GM21367 (cell line): ENCODE results near the gene ROMO1.
"Not testable (repeated sequence)": the region's sequence is repeated elsewhere in the genome, so short reads cannot be mapped to it uniquely, and the experiment has no call there.

Source experiments
- ATAC-seq: cut with Tn5 transposase; IDR thresholded peaks from one replicate; pipeline ENCODE4 v1.9.1; 2021; ENCODE audit not compliant: unreplicated experiment

ROMO1 gene

DNA sequence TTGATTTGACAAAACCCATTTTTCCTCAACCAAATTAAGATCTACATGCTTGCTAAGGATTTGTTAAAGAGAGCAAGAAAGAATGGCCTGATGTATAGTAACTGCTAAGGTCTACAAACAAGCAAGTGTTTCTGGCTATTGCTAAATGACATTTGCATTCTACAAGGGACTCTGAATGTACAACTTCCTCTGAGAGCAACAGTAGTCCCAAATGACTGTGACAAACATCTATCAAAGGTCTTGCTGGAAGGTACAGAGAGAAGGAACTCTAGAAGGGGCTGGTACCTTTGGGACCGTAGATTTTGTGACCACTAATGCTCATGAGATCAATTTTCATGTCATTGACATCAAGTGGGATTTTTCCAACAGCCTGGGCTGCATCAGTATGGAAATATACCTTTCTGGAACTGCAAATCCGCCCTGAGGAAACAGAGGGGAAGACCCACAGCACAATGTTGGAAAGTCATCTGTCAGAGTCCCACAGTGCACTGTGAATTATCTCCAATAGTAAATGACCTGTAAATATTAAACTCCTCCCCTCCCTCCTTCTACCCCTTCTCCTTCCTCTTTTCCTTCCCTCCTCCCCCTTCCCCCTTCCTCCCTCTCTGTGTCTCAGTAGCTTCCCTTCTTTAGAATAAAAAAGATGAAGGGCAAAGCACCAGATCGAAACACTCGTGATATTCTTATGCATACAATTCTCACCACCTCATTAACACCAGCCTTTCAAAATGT, 18.6 kb upstream of the ROMO1 start:
- no peak for ATAC-seq

DNA sequence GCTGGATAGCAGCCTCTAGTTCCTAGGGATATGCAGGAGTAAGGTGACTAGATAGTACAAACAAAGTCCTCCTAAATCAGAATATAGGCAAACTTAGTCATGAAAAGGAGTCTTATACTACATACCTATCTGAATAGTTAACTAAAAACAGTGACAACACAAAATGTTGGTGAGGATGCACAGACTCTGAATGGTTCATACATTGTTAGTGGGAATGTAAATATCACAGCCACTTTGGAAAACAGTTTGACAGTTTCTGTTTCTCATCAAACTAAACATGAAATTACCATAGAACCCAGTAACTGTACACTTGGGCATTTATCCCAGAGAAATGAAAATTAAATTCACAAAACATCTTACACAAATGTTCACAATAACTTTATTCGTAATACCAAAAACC, 17.2 kb upstream of the ROMO1 start:
- no peak for ATAC-seq

DNA sequence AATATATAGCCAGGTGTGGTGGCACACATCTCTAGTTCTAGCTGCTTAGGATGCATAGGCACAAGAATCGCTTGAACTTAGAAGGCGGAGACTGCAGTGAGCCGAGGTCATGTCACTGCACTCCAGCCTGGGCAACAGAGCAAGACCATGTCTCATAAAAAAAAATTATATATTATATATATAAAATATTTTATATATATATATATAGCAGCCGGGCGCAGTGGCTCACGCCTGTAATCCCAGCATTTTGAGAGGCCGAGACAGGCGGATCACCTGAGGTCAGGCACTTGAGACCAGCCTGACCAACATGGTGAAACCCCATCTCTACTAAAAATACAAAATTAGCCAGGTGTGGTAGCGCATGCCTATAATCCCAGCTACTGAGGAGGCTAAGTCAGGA, 13.8 kb upstream of the ROMO1 start:
- not testable (repeated sequence) for ATAC-seq

DNA sequence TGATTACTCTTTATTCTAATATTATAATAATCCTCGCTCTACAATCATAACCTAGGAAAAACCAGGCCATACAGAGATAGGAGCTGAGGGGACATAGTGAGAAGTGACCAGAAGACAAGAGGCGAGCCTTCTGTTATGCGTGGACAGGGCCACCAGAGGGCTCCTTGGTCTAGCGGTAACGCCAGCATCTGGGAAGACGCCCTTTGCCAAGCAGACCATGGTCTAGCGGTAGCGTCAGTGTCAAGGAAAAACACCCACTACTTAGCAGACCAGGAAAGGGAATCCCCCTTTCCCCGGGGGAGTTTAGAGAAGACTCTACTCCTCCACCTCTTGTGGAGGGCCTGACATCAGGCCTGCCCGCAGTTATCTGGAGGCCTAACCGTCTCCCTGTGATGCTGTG, 12.3 kb upstream of the ROMO1 start:
- ATAC-seq, result not testable (repeated sequence)

DNA sequence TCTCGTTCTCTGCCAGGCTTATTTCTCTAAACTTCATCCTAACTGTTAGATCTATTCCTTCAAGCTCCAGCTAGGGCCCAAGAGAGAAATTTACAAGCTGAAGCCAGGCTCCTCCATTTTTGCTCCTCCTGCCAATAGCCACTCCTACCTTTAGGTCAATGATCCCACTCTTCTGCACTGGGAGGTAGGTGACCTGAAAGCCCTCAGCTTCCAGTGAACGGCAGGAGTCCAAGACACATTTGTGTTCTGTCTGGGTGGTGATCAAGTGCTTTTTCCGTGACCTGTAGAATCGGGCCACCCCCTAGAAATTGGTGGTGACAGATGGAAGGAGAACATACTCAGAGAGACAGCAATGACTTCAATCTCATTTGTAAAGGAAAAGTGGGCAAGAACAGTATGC, 8.9 kb upstream of the ROMO1 start:
- ATAC-seq, result no peak

DNA sequence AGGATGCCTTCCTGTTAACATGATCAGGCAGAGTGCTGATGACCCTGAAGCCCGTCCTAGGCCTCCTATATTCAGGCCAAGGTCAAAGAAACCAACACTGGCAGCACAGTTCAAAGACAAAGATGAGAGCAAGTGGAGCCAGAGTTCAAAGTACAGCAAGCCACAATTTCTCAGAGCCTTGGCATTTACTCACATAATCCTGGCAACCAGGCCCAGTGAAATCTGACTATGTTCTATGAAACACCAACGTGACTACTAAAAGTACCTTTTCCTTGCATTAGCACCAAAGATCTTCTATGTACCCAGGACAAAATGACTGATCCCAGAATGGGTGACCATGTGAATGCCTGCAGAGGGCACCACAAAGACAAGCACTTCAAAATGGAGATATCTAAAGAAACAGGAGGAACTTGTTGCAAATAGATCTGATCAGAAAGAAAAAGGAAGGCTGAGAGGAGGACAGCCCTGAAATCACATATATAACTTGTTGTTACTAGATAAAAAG, 3.9 kb upstream of the ROMO1 start:
- no peak for ATAC-seq

DNA sequence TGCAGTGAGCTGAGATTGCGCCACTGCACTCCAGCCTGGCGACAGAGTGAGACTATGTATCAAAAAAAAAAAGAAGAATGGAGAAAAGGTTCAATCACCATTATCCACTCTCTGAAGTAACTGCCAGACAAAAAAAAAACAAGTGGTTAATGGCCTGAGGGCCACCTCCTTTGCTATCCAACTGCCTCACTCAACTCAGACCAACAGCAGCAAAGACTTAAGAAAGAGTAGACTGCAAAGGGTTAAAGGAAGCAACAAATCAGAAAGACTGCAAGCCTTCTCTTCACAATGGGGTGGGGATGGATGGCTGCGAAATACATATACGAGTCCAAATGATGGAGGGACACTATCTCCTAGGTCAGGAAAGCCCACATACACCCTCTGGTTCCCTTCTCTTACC, 3.2 kb upstream of the ROMO1 start:
- no peak for ATAC-seq

DNA sequence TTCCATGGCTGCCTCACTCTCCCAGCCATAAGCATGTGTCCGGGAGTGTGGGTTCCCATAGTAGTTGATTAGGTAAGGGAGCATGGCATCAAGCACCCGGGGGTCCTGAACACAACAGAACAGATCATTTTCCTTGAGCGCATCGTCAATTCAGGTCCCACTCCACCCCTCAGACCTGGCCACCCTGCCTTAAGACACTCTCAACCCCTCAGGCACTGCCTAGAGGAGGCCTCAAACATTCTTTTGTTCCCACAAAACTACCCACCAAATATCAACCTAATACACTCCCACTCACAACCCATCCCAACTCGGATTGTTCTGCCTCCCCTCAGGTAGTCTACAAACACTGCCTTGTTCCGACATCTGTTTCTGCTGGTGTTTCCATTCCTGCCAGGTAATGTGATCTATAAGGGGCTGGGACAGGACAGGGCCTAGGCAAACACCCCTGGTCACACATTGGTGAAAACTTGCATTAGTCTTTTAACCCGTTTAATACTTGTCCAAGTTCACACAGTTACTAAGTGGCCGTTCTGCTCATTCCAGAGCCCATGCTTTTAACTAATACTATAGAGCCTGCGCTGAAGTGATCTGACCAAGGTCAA, 1.4 kb upstream of the ROMO1 start:
- no peak for ATAC-seq

DNA sequence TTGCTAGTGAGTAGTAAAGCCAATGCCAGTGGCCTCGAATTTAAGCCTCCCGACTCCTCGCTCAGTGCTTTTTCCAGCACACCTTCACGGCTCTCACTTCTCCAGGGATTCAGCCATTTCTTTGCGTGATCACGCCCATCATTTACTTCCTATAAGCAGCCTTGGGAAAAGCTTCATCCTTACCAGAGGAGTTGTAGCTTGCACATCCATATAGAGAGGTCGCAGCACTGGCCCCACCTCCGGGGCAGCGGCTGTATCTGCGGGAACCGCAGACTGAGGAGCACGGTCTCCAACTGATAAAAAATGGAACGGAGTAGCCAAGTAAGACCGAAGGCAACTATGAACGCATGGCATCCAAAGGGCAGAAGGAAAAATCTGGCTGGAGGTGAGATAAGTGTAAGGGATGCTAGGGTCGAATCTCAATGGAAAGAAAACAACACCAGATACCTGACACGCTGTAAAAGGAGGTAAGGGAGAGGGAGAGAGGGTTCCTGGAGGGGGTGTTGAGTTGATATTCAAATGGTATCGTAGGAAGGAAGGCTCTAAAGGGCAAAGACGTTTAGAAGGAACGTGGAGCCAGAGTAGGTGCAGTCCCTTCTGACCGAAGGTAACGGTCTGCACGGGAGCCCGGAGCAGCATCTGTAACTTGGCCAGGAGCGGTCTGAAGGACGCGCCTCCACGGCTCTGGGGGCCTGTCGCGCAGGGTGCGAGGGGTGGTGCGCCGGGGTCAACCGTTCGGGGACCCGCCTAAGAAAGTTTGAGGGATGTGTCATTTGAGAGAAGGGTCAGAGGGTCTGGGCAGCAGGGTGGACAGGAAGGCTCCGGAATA, 693 bp upstream of the ROMO1 start:
- ATAC-seq, result no peak

DNA sequence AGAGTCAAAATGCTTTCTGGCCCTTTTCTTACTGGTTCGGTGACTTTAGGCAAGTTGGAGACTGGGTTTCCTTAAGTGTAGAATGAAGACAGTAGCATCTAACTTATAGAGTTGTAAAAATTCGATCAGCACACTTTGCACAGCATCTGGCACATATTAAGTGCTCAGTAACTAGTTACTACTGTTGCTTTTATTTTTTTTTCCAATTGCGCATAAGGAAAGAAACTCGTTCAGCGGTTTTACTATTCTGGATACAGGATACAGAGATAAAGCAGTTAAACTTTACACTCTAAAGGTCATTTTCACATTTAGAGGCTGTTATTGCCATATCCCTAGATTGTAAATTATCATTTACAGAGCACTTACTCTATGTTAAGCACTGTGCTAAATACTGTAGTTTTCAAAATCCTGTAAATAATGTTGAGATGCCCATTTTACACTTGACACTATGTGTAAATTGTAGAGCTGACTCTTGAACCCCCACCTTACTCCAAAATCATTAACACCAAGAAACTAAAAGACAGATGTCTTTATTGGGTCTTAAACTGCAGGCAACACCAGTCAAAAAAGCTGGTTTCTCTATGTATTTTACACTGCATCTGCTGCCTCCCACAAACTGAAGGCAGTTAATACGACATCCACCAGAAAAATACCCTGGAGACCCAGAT, 886 bp downstream of the ROMO1 start:
- ATAC-seq, result no peak

DNA sequence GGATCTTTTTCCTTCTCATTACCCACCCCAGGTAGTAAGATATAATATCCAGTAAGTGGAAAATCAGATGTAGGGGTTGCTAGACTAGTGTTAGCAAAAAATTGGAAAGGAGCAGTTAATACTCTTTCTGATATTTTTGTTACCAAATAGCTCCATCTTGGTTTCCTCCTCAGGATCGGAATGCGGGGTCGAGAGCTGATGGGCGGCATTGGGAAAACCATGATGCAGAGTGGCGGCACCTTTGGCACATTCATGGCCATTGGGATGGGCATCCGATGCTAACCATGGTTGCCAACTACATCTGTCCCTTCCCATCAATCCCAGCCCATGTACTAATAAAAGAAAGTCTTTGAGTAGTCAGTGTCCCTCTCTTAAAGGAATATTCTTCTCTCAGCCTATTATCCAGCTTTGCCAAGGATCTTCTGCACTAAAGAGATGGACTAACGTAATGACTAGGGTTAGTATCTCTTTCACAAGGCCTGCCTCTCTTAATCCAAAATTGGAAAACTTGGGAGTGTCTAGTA, 1.5 kb downstream of the ROMO1 start:
- no peak for ATAC-seq

DNA sequence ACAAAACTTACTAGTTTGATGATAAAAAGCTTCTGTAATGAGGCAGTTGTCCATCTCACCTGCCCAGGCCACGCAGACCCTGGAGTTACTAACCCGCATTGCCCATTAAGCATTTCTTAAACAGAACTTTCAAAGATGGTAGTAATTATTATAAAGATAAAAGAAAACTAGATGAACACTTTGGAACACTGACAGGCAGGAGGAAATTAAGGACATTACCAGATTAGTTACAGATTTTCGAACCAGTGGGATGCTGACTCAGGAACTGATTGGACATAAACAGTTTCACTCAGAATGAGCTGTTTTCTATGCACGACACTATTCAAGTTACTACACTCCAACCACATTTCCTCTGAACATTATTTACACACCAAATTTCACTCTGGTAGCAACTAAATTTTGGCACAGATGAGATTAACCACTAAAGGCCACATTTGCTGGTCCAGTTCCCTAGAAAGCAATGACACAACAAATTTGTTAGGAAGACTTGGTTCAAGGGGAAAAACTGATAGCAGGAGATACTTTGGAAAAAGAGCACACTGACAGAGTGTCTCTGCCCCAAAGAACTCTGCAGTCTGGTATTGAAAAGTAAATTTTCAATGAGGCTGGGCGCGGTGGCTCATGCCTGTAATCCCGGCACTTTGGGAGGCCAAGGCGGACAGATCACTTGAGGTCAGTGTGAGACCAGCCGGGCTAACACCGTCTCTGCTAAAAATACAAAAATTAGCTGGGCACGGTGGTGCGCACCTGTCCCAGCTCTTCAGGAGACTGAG, 3.0 kb downstream of the ROMO1 start:
- ATAC-seq, result no peak

DNA sequence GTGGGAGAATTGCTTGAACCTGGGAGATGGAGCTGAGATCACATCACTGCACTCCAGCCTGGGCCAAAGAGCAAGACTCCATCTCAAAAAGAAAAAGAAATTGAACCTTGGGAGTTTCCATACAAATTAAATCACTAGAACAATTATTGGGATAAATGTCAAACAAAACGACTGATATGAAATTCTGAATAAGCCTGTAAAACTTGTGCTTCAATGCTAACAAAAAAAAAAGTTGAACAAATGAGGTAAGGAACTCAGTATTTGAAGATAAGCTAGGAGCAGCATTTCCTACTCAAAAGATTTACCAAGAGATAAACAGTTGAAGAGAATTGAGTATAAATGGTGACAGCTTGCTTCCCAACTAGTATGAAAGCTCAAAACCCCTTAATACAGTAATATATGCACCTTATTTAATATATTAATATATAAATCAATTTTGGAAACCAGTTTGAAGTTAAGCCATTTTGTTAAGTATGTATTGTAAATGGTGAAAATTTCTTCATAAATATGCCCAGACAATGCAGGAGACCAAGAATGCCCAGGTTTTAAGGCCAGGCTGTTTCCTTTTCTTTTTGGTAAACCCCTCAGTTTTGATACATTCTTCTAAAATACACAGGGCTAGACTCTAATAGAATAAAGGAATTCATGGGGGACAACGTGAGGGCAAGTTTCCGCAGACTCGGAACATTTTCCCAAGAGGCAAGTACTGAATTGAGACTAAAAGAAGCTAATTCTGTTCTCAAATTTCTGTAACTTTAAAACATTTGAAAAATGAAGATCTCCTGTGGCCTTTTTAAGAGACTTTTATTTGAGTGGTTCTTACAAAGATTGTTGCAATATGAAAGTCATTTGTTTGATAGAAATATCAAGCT, 3.9 kb downstream of the ROMO1 start:
- ATAC-seq, result no peak

DNA sequence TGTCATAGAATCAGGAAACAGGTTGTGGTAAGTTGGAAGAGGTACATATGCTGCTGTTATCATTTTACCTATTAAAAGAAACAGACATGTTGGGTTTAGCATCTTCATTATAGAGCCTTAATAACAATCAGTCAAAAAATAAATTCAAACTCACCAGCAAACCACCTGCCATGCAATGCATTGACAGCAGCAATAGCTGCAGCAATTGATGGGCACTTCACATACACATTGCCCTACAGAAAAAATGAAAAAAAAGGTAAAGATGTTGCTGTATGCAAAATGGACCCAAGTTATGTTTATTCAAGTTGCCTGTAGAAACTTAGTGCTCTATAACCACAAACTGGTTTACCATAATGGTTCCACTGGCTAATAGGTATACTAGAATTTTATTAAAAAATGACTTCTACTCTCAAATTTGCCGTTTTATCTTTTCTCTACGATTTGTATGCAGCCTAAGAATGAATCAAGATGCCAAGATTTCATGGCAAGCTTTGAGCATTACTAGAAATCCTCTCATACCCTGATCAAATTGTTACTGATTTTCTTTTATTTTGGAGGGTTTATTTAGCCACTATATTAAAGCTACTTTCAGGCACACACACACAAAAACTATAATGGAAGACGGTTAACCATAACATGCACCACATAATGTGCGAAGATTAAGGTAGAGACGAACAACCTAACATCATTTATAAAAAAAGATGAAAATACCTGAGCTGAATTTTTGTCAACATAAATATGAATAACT, 5.5 kb downstream of the ROMO1 start:
- no peak for ATAC-seq

DNA sequence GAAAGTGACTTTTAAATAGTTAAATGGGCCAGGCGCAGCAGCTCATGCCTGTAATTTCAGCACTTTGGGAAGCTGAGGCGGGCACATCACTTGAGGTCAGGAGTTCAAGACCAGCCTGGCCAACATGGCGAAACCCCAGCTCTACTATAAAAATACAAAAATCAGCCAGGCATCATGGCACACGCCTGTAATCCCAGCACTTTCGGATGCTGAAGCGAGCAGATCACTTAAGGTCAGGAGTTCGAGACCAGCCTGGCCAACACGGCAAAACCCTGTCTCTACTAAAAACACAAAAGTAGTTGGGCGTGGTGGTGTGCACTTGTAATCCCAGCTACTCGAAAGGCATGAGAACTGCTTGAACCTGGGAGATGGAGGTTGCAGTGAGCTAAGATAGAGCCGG, 6.7 kb downstream of the ROMO1 start:
- ATAC-seq, result not testable (repeated sequence)

DNA sequence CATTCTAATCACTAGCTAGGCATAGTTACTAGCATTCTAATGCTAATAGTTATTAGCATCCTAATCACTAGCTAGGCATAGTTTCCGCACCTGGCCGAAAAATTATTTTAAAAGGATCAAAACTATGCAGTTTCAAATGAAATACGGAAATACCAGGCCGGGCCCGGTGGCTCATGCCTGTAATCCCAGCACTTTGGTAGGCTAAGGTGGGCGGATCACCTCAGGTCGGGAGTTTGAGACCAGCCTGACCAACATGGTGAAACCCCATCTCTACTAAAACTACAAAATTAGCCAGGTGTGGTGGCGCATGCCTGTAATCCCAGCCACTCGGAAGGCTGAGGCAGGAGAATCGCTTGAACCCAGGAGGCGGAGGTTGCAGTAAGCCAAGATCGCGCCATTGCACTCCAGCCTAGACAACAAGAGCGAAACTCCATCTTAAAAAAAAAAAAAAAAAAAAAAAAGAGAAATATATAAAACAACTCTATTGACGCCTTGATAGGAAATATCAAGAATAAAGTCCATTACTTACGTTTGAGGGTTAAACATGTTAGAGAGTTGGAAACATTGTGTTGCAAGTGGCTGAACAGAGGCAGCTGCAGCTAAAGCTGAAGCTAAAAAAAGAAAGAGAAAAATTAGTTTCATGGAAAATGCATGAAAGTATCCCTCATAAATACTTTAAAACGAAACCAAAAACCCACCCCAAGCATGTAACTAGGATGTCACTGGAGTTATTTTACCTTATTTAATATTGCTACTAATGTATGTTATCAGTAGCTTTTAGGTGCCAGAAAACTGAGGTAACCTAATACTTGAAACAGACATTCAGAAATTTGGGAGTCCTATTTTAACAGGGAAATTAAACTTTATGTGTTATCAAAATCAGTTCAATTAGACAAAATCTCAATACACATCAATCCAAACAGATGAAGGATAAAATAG, 7.7 kb downstream of the ROMO1 start:
- ATAC-seq, result not testable (repeated sequence)

DNA sequence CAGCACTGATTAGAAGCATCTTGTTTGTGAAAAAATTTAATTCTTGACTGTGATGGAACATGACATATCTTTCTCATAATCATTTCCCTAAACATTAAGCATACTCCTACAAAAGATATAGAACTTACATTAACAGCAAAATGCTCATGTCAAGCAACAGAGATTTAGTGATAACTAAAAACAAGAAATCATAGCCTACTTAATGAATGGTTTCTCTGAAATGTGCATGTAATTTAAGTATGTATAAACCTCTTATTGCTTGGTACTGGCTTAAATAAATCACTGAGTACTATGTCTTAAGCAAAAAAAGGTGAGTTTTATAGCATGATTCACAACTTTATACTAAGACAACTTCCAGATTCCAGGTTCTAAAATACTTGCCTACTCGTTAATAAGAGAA, 9.3 kb downstream of the ROMO1 start:
- ATAC-seq, result no peak

DNA sequence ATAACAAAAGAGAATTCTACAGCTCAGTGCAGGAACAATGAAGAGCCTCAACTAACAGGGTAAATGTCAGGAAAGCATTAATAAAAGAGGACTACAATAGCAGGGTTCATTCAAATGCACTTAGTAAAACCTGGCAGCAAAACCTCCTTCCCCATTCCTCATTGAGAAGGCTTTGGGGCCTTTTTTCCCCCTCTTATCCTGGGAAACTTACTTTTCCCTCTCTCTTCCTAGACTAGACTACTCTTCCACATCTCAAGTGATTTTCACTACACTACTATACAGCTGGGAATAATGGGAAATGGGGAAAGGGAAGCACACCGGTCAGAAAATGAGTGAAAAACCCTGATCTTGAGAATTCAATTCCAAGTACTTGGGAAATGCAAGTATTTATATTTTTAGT, 10.1 kb downstream of the ROMO1 start:
- ATAC-seq, result no peak
